Measurements from ENCODE around the gene GPC6. TPM values are rescaled to one million over a fixed set of nuclear protein-coding genes. Genes with fewer than 3 reads are reported as not detected.

The GPC6 gene
- total RNA-seq, 1 donor from 2014 or later = 50.3 TPM

GRCh38 chr13:93859716-93860115 lies 633.1 kb downstream of the GPC6 start:
- no peak overlapping the region for H3K4me3 Mint-ChIP-seq (ENCODE audit: low read depth)
- H3K36me3 Mint-ChIP-seq (ENCODE audit: insufficient read depth) = no peaks in the 10 kb centered on the region
- DNase-seq (ENCODE audit: low spot score, unreplicated experiment) = no peak
- H3K27ac Mint-ChIP-seq = no peak overlapping the region
- TF ChIP-seq, protein P1, sequence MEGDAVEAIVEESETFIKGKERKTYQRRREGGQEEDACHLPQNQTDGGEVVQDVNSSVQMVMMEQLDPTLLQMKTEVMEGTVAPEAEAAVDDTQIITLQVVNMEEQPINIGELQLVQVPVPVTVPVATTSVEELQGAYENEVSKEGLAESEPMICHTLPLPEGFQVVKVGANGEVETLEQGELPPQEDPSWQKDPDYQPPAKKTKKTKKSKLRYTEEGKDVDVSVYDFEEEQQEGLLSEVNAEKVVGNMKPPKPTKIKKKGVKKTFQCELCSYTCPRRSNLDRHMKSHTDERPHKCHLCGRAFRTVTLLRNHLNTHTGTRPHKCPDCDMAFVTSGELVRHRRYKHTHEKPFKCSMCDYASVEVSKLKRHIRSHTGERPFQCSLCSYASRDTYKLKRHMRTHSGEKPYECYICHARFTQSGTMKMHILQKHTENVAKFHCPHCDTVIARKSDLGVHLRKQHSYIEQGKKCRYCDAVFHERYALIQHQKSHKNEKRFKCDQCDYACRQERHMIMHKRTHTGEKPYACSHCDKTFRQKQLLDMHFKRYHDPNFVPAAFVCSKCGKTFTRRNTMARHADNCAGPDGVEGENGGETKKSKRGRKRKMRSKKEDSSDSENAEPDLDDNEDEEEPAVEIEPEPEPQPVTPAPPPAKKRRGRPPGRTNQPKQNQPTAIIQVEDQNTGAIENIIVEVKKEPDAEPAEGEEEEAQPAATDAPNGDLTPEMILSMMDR (IDR thresholded peaks at IDR 0.05; ENCODE audit: unreplicated experiment) = no peak
- H3K4me1 Mint-ChIP-seq (ENCODE audit: low read depth) = peaks cover 5% of the 10 kb centered on the region
- no peaks in the 10 kb centered on the region for H3K9me3 Mint-ChIP-seq (ENCODE audit: low read depth)
- no peaks in the 10 kb centered on the region for H3K27me3 Mint-ChIP-seq

DNA sequence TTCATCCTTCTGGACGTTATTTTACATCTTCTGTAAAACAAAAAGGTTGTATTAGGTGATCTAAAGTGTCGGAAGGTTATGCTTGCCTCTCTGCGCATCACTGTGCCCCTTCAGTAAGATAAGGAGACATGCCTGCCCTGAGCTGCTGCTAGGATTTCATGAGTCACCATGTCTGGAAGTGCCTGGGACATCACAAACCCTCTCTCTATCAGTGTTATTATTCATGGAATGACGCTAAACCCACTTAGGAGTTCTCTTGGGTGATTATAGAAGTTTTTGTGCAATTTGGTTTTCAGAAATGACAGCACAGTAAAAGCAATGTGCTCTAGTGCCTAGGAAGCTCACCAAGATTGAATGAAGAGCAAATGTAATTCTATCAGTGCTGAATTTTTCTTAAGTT lies 635.2 kb downstream of the GPC6 start:
- peaks cover 5% of the 10 kb centered on the region for H3K4me1 Mint-ChIP-seq (ENCODE audit: low read depth)
- H3K4me3 Mint-ChIP-seq (ENCODE audit: low read depth) = no peak overlapping the region
- no peaks in the 10 kb centered on the region for H3K27me3 Mint-ChIP-seq
- TF ChIP-seq, protein P1 (IDR thresholded peaks at IDR 0.05; ENCODE audit: unreplicated experiment) = no peak
- H3K9me3 Mint-ChIP-seq (ENCODE audit: low read depth) = no peaks in the 10 kb centered on the region
- no peak overlapping the region for H3K27ac Mint-ChIP-seq
- no peak for DNase-seq (ENCODE audit: low spot score, unreplicated experiment)
- H3K36me3 Mint-ChIP-seq (ENCODE audit: insufficient read depth) = no peaks in the 10 kb centered on the region

DNA sequence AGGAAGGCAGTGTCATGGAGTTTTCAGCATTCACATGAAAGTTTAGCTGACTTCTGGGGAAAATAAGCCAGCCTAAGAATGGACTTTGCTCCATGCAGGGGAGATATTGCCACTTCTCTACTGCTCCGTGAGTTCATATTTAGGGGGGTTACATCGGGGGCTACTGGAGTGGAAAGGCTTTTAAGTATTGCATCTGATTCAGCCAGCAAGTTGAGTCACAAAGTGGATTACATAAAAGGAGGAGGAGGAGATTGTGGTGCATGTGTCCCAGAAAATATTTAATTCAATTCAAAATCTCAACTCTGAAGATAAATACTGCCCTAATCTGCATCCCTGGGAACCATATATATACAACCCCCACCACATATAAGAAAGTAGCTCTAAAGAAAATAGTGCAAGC lies 635.7 kb downstream of the GPC6 start:
- no peak for DNase-seq (ENCODE audit: low spot score, unreplicated experiment)
- H3K27ac Mint-ChIP-seq = no peak overlapping the region
- no peak overlapping the region for H3K4me3 Mint-ChIP-seq (ENCODE audit: low read depth)
- H3K4me1 Mint-ChIP-seq (ENCODE audit: low read depth) = peaks cover 5% of the 10 kb centered on the region
- no peaks in the 10 kb centered on the region for H3K9me3 Mint-ChIP-seq (ENCODE audit: low read depth)
- H3K36me3 Mint-ChIP-seq (ENCODE audit: insufficient read depth) = no peaks in the 10 kb centered on the region
- TF ChIP-seq, protein P1 (IDR thresholded peaks at IDR 0.05; ENCODE audit: unreplicated experiment) = no peak
- H3K27me3 Mint-ChIP-seq = no peaks in the 10 kb centered on the region

- Mint-ChIP-seq H3K27ac (no peak overlapping the region), H3K27me3 (no peaks in the 10 kb centered on the region), H3K4me1 (ENCODE audit: low read depth) (peaks cover 5% of the 10 kb centered on the region), H3K9me3 (ENCODE audit: low read depth) (no peaks in the 10 kb centered on the region), H3K4me3 (ENCODE audit: low read depth) (no peak overlapping the region), H3K36me3 (ENCODE audit: insufficient read depth) (no peaks in the 10 kb centered on the region)
- TF ChIP-seq, protein P1 (IDR thresholded peaks at IDR 0.05; ENCODE audit: unreplicated experiment) = no peak
- no peak for DNase-seq (ENCODE audit: low spot score, unreplicated experiment)
These were observed 638.6 kb downstream of the GPC6 start for GRCh38 chr13:93865235-93865634.

GRCh38 chr13:93867481-93867880 lies 640.9 kb downstream of the GPC6 start:
- H3K9me3 Mint-ChIP-seq (ENCODE audit: low read depth) = no peaks in the 10 kb centered on the region
- no peak overlapping the region for H3K27ac Mint-ChIP-seq
- TF ChIP-seq, protein P1 (IDR thresholded peaks at IDR 0.05; ENCODE audit: unreplicated experiment) = no peak
- H3K4me3 Mint-ChIP-seq (ENCODE audit: low read depth) = no peak overlapping the region
- H3K27me3 Mint-ChIP-seq = no peaks in the 10 kb centered on the region
- no peak for DNase-seq (ENCODE audit: low spot score, unreplicated experiment)
- peaks cover 1% of the 10 kb centered on the region for H3K4me1 Mint-ChIP-seq (ENCODE audit: low read depth)
- H3K36me3 Mint-ChIP-seq (ENCODE audit: insufficient read depth) = no peaks in the 10 kb centered on the region

All from progenitor cell of endocrine pancreas (in vitro differentiated cells).